GM18870 (cell line): Measurements from ENCODE around the gene DLL4.
"Not testable (repeated sequence)": the region's sequence is repeated elsewhere in the genome, so short reads cannot be mapped to it uniquely, and the experiment has no call there.

ENCODE experiments used
- ATAC-seq: cut with Tn5 transposase; IDR thresholded peaks from one replicate; pipeline ENCODE4 v1.9.1; 2021; ENCODE audit warnings: moderate library complexity; ENCODE audit not compliant: unreplicated experiment

Gene DLL4

DNA sequence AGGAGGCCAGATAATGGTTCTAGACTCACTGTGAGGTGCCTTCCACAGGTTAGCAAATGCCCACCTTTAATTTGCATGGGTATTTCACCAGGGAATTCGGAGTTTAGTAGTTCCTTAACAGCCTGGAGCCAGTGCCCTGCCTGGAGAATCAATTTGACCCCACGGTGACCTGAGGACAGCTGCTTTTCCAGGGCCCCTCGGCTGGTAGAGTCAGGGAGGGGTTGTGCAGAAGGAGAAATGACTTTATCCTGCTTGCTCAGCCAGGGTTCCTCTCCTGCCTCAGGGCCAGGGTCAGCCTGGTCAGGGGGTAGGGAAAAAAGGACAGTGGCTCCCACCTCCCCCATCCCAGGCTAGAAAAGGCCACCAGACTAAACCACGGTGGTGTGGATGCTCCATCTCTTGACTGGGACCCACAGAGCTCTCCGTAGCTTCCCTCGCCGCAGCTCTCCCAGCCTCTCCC lies 12.0 kb downstream of the DLL4 start:
- no peak for ATAC-seq

DNA sequence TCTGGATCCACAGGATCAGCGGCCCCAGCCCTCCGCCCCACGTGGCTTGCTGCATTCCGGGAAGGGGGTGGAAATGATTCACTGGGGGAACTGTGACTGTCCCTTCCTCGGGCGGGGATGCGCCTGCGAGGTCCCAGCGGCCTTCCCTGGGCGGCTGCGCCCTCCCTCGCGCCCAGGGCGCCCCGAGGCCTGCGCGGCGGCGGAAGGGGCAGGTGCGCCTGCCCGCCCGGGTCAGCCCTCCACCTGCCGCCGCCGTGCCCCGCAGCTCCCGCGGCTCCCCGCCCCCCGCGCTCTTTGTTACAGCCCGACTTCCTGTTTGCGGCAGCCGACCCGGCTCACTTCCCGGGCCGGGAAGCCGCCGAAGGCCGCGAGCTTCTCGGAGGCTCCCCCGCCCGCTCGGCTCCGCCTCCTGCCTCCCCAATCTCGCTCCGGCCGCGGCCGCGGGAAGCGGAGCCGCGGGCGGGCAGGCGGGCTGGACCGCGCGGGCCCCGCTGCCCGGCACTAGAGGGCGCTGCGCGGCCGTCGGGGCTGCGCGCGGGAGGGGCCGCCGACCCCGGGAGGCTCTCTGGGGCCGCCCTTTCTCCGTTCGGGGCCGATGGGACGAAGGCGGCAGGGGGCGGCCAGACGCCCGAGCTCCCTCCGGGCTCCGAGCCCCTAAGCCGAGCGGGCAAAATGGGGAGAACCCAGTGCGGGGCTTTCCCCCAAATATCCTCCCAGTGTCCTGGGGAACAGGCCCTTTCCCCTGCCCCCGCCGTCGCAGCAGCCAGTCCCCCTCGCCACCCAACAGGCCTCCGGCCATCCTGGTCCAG lies 12.6 kb downstream of the DLL4 start:
- no peak for ATAC-seq

DNA sequence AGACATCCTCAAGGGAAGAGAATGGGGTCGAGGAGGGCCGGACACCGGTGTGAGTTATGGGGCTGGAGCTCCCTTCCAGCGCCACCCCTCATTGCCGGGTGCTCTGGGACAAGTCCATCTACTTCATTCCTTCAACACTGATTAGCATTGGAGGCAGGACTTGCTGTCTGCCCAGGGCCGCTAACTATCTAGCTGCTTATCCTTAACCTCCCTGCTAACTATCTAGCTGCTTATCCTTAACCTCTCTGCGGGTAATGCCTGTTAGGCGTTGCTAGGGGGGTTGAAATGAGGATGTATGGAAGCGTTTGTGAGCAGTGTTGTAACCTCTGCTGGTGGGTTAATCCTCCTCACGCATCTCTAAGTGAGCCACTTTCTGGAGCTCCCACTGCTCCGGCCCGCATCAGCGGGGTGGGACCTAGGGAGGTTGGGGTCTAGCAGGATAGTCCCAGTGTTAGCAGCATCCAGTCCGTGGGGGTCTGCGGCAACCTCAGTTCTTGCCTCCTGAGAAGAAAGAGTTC lies 13.3 kb downstream of the DLL4 start:
- no peak for ATAC-seq

DNA sequence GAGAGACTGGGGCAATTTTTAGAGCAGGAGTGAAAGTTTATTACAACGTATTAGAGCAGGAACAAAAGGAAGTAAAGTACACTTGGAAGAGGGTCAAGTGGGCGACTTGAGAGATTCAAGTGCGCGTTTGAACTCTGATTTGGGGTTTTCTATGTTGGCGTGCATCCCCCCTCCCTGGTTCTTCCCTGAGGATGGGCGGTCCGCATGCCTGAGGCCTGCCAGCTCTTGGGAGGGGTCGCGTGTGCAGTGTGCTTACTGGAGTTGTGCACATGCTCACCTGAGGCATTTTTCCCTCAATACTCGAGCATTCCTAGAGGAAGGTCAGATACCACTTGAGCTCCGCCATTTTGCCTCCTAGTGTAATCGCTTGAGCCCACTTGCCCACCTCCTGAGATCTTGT lies 13.7 kb downstream of the DLL4 start:
- no peak for ATAC-seq

DNA sequence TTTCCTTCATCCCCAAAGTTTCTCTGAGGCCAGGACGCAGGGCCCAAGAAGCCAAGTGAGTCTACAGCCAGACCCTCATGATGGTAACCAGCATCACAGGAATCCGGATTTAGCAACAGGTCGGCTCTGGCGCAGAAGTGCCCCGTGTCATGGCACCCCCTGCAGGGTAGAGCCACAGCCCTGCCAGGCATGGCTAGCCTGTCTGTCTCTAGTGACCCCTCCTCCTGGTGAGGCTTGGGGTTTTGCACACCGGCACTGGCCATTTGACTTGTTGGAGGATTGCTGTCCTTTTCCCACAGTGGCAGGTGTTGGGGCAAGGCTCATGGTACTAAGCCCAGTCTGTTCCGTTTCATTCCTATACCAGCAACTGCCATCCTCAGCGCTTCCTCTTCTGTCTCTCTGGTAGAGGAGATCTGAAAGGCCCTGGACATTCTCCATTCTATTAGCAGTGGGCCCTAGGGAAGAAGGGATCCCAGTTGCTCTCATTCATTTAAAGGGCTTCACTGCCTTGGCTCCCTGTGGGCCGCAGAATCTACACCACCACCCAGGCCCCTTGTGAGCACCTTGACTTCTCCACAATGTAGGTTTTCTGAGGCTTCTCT lies 14.7 kb downstream of the DLL4 start:
- no peak for ATAC-seq

DNA sequence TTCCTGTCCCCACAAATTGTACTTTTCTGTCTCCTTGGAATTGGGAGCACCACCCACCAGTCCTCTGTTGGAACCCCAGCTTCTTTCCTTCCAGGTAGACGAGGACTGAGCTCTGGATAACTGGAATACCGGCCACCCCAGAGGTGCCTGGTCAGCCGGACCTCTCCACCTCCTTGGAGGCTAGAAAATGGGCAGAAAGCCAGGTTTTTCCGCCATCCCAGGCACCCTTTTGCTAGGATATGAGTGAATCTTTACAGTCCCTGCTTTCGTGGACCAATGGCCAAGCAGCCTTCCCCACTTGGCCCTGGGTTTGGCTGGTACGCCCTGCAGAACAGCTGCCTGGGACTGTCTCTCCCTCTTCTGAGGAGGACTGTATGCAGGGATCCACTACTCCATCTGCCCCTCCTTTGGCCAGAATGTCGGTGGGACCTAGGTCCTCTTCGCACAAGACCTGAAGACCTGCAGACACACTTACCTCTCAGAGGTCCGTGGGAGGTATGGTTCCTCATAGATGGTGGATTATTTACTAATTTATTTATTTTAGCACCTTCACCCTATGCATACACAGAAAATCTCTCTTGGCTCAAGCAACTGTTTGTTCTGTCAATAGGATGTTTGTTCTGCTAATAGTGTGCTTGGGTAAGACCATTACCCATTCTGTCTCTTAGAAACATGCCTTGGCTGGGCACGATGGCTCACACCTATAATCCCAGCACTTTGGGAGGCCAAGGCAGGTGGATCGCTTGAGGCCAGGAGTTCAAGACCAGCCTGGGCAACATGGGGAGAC lies 15.6 kb downstream of the DLL4 start:
- no peak for ATAC-seq

DNA sequence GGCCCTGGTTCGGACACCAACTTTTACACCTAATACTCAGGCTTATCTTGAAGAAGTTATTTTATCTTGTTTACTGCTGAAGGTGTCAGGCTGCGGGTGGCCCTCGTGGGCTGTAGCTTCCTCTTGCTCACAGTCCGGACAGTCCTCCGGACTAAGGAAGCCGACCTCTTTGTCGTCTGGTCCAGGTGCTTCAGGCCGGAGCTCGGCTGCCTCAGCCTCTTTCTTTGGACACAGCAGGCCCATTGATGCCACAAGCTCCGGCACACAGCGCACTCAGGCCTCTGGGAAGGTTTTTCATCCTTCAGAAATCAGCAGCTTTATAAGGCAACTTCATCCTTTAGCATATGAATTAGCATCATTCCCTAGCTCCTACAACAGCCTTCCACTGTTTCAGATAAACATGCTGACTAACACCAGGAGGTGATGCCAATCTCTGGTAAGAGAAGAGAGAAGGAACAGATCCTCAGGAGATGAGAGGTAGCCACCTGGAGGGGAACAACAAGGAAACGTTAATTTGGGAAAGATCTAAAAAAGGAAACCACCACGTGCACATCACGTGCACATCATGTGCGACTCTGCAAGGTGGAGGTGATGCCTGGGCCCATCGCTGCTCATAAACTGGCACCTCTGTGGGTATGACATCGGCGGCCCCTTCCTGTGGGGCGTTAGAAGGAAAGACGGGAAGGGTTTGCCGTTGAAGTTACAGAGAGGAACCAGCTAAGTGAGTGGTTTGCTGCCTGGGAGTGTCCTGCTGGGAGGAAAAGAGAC lies 19.8 kb downstream of the DLL4 start:
- no peak for ATAC-seq

DNA sequence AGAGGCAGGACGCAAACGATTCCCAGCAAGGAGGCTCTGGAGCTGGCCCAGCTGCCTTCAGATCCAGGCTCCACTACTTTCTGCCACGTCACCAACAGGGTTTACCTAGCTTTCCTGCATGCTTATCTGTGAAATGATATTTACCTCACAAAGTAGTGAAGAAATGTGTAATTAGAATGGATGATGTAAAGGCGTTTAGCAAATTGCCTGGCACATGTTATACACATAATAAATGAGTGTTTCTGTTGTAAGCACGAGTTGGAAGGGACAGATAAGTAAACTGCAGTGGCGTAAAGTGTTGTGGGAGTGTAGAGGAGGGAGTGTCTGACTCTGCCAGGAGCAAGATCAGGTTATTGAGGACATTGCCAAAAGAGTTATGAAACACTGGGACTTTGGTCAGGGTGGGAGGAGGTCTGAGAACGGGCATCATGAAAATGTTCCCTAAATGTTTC lies 20.6 kb downstream of the DLL4 start:
- ATAC-seq: no peak

DNA sequence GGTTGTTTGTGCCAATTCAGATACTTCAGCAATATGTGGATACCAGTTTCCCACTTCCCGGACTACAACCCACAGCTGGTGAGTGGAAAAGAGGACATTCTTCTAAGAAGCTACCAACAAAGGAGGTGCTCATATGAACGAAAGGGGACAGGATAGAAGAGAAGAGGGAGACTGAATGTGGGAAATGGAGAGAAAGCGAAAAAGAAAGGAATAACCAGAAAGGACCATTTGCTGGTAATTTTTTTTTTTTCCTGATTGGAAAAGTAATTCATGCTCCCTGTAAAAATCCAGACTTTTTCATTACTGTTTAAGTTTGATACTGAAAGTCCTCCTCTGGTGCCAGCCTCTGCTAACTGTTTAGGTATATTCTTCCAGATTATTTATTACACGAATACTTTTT lies 22.6 kb downstream of the DLL4 start:
- ATAC-seq: no peak

DNA sequence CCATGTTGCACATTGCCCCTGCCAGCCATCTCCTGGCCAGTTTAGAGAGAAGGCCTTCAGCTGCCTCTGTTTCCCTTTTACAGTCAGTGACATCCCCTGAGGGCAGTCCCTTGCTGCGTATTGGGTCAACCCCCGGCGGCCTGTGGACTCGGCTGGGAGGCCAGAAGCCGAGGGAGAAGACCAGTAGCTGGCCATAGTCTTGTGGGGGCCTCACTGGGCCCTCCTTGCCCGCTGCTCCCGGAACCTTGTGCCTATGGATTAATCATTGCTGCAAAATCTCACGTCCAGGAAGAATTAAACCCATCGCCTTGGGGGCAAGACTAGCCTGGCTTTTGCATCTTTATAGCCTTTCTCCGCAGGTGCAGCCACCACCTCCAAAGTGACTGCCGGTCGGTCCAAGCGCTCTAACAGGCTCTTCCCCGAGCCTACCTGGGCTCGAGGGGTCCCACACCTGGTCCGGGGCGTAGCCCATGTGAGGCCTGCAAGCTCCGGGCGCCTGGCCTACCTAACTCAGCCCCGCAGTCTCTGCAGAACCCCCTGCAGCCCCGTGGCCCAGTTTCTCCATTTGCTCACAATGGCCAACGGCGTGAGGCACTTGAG lies 23.3 kb downstream of the DLL4 start:
- ATAC-seq: no peak

DNA sequence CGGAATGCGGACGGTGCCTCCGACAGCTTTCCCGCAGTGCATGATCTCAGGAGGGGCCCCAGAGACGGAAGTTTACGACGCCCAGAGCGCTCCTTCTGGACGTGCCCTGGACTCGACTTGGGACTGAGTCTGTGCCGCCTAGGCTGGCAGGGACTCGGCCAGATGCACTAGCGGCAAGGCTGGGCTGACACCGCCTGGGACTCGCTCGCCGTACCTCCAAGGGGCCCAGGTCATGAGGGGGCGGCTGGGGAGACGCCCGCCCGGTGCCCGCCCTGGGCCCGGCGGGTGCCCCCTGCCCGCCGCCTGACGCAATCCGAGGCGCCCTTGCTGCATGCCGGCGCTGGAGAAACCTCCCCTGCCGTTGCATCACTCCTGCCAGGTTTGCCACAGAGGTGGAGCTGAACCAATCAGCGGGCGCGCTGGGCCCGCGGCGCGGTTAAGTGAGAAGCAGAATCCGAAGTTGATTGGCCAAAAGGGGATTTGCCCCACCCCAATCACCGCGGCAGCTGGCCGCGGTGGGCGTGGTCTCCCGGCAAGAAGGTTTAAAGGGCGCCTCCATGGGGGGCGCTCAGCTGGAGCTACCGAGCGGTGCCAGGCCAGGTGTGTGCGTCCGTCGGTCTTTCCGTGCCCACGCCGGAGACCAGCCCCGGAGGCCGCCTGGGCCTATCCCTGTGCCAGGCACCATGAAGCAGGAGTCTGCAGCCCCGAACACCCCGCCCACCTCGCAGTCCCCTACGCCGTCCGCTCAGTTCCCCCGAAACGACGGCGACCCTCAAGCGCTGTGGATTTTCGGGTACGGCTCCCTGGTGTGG lies 24.0 kb downstream of the DLL4 start, which contains the start of gene CHAC1:
CHAC1 (plus strand) TSS at position 571 of the 812 bp plus-strand sequence; CDS start at position 684, 113 bp downstream.
- peak; percentile 94 for ATAC-seq

DNA sequence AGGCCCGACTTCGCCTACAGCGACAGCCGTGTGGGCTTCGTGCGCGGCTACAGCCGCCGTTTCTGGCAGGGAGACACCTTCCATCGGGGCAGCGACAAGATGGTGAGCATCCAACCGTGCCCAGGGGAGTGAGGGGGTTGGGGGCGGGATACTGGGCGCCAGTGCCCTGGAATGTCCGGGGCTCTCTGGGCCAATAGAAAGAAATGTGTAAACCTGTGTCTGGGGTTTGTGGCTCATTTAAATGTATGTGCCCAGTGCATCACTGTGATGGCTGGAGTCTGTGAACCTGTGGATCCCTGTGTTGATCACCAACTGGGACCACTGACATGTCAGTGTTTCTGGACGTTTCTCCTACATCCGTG lies 24.6 kb downstream of the DLL4 start:
- no peak for ATAC-seq

DNA sequence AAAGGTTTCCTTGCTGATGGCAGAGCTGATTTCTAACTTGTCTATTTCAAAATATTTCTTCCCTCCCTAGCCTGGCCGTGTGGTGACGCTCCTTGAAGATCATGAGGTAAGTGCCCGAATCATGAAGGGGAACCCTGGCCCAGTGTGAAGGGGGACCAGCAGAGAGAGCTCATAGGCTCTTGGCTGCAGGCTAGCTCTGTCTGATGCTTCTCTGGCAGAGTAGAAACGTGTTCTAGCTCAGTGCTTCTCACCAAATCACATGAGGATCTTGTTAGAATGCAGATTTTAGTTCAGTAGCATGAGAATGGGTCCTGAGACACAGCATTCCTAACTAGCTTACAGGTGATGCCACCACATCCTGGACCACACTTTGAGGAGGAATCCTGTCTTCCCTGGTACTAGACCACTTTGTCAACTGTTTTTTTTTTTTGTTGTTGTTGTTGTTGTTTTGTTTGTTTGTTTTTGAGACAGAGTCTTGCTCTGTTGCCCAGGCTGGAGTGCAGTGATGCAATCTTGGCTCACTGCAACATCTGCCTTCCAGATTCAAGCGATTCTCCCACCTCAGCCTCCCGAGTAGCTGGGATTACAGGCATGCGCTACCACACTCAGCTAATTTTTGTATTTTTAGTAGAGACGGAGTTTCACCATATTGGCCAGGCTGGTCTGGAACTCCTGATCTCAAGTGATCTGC lies 25.2 kb downstream of the DLL4 start:
- not testable (repeated sequence) for ATAC-seq

DNA sequence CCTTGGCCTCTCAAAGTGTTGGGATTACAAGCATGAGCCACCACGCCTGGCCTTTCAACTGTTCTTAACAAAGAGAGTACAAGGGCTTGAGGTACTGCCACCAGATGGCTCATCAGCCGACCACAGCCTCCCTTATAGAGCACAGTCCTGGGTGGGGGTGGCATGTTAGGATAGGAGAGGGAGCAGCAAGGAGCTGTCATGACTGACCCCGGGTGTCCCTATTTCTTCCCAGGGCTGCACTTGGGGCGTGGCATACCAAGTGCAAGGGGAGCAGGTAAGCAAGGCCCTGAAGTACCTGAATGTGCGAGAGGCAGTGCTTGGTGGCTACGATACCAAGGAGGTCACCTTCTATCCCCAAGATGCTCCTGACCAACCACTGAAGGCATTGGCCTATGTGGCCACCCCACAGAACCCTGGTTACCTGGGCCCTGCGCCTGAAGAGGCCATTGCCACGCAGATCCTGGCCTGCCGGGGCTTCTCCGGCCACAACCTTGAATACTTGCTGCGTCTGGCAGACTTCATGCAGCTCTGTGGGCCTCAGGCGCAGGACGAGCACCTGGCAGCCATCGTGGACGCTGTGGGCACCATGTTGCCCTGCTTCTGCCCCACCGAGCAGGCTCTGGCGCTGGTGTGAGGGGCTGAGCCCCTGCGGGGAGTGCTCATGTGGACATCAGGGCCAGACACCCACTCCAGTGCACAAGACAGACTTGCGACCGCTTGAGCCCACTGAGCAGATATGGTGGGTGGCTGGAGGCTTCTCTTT lies 26.2 kb downstream of the DLL4 start:
- ATAC-seq: no peak

DNA sequence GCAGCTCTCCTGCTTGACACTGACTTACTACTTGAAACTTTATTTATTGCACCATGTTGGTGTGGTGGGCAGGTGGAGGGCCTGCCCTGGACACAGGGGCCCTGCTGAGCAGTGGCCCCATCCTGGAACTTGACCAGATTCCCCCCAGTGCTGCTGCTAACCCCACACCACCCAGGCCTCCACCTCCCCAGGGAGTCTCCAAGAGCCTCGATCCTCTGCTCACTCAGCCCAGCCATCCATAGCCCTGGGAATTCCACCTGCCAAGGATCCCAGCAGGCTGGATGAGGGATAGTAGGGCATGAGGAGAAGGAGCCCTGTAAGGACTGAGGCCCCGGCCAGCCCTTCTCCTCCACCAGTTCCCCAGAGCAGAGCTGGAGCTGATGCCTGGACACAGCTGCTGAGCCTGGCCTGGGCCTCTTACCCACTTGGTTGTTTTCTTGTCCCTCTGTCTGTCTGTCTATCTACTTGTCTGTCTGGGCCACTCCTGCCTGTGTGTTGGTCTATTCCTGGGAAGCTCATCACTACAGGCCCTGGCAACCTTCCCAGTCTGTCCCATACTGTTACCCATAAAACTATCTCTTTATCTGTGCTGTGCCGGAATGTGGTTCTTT lies 26.9 kb downstream of the DLL4 start:
- no peak for ATAC-seq

DNA sequence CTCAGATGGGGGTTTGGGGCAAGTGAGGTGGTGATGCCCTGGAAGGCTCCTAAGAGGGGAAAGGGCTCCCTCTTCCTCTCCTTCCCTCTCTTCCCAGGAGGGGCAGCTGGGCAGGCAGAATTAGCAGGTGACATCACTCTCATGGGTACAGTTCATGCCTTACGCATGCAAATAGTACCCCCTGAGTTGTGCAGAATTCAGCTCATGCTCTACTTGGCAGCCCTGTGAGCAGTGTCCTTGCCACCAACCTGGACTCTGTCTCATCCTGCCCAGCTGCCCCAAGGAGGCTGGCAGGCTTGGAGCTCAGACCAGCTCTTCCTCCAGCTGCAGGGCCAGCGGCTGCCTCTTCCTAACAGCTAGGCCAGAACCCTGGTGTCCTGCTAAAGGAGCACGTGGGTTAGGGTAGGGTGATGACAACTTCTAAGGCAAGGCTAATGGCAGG lies 27.4 kb downstream of the DLL4 start:
- no peak for ATAC-seq

DNA sequence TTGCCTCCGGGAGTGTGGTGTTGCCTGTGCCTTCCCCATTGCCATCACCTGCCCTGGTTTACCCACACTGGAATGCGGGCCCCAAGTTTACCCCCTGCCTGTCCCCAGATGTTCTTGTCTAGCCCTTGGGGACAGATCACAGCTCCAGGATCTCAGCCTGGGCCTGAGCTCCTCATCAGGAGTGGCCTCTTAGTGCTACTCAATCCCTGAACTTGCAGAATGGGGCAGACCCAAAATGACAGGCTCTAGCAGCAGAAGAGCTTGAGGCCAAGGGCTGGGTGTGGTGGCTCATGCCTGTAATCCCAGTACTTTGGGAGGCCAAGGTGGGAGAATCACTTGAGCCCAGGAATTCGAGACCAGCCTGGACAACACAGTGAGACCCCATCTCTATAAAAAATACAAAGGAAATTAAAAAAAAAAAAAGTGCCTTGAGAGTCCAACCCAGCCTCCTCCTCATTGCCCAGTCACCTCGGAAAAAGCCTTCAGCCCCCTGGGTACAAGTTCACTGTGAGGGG lies 28.0 kb downstream of the DLL4 start:
- ATAC-seq: no peak
